ENCODE measurements around the gene CCDC82. TPM values are rescaled to one million over a fixed set of nuclear protein-coding genes. Genes with fewer than 3 reads are reported as not detected.

The CCDC82 gene
- total and polyA plus RNA-seq, 12 donors = 4.7 to 48.1 (median 16.5) TPM

GRCh38 chr11:96329419-96329818, 60.3 kb downstream of the CCDC82 start:
- H3K27me3 ChIP-seq = no peaks in the 10 kb centered on the region
- H3K4me3 ChIP-seq = no peak overlapping the region
- TF ChIP-seq CTCF (IDR thresholded peaks at IDR 0.05) = no peak
- TF ChIP-seq POLR2A (IDR thresholded peaks at IDR 0.05) = no peak
- 92 to 100% (median 95%) methylated on average over 1 of the region's 1 CpG for WGBS, 4 donors
- no peaks in the 10 kb centered on the region for H3K36me3 ChIP-seq (replicated peaks in 1 of 2)
- DNase-seq = no peak
- intact Hi-C loops (cut with DNase I) = no loop called here
- H3K27ac ChIP-seq = no peak overlapping the region
- H3K9me3 ChIP-seq (replicated peaks in 1 of 3) = no peaks in the 10 kb centered on the region
- H3K4me1 ChIP-seq (replicated peaks in 1 of 2) = peaks cover 7 to 36% of the 10 kb centered on the region in 2 donors

- no peak overlapping the region for H3K27ac ChIP-seq
- no peak for TF ChIP-seq CTCF (IDR thresholded peaks at IDR 0.05)
- no peak for TF ChIP-seq POLR2A (IDR thresholded peaks at IDR 0.05)
- no peaks in the 10 kb centered on the region for H3K27me3 ChIP-seq
- H3K4me1 ChIP-seq (replicated peaks in 1 of 2) = peaks cover 7 to 33% of the 10 kb centered on the region in 2 donors
- H3K4me3 ChIP-seq = no peak overlapping the region
- peak in 1 of 7 donors; percentile 47 for DNase-seq
- WGBS, 4 donors = 49 to 64% (median 56%) methylated on average over 8 of the region's 8 CpGs
- H3K36me3 ChIP-seq (replicated peaks in 1 of 2) = no peaks in the 10 kb centered on the region
- intact Hi-C loops (cut with DNase I) = no loop called here
- no peaks in the 10 kb centered on the region for H3K9me3 ChIP-seq (replicated peaks in 1 of 3)
These were observed 61.2 kb downstream of the CCDC82 start for GRCh38 chr11:96328395-96329010.

- H3K27me3 ChIP-seq = no peaks in the 10 kb centered on the region
- no peak overlapping the region for H3K4me3 ChIP-seq
- TF ChIP-seq POLR2A (IDR thresholded peaks at IDR 0.05) = no peak
- no peak for TF ChIP-seq CTCF (IDR thresholded peaks at IDR 0.05)
- no peak for DNase-seq
- H3K36me3 ChIP-seq (replicated peaks in 1 of 2) = no peaks in the 10 kb centered on the region
- peaks cover under 1 to 18% of the 10 kb centered on the region in 2 donors for H3K4me1 ChIP-seq (replicated peaks in 1 of 2)
- intact Hi-C loops (cut with DNase I) = no loop called here
- WGBS, 4 donors = 90 to 92% (median 92%) methylated on average over 7 of the region's 7 CpGs
- no peaks in the 10 kb centered on the region for H3K9me3 ChIP-seq (replicated peaks in 1 of 3)
- no peak overlapping the region for H3K27ac ChIP-seq
These were observed 62.8 kb downstream of the CCDC82 start for GRCh38 chr11:96326959-96327358.

GRCh38 chr11:96324912-96325311, 64.8 kb downstream of the CCDC82 start:
- intact Hi-C loops (cut with DNase I) = no loop called here
- no peak for TF ChIP-seq POLR2A (IDR thresholded peaks at IDR 0.05)
- TF ChIP-seq CTCF (IDR thresholded peaks at IDR 0.05) = no peak
- Histone ChIP-seq H3K9me3 (replicated peaks in 1 of 3) (no peaks in the 10 kb centered on the region), H3K27me3 (no peaks in the 10 kb centered on the region), H3K4me3 (no peak overlapping the region), H3K4me1 (replicated peaks in 1 of 2) (peaks cover 0 to 10% of the 10 kb centered on the region in 2 donors), H3K36me3 (replicated peaks in 1 of 2) (no peaks in the 10 kb centered on the region), H3K27ac (peak overlapping the region in 2 of 5 donors; percentile 2 to 25)
- 43 to 53% (median 49%) methylated on average over 1 of the region's 1 CpG for WGBS, 4 donors
- no peak for DNase-seq
